ENCODE results near the gene CCDC40. TPM values are rescaled to one million over a fixed set of nuclear protein-coding genes. Genes with fewer than 3 reads are reported as not detected.
A peak's percentile ranks its signal among the peaks of the same experiment; 100 is the strongest.

CCDC40 gene
- total and polyA plus RNA-seq, 2 donors from 2014 or later: 5.1 to 22.6 TPM

DNA sequence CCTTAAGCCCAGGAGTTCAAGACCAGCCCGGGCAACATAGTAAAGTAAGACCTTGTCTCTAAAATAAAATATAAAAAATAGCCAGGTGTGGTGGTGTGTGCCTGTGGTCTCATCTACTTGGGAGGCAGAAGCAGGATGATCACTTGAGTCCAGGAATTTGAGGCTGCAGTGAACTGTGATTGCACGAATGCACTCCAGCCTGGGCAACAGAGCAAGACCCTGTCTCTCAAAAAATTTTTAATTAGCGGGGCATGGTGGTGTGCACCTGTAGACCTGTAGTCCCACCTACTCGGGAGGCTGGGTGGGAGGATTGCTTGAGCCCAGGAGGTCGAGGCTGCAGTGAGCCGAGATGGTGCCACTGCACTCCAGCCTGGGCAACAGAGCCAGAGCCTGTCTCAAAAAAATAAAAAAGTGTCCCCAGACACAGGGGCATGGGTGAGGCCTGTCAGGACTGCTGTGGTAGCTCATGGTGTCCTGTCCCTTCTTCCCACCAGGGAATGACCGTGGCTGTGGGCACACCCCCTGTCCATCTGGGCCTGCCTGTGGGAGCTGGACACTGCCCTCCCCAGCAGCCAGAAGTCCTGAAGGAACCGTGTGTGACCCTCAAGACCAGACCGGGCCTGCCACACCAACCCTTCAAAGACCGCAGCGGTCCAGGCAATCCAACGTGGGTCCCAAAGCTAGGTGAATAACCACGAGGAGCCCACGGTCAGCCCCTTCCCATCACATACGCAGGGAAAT, 34.1 kb downstream of the CCDC40 start:
- no peak for FAIRE-seq
- peak overlapping the region in 2 of 3 donors; percentile 52 to 89 for H3K9ac ChIP-seq (ENCODE audit: low read length in 3 of 3)
- intact Hi-C loops (cut with DNase I): no loop called here

DNA sequence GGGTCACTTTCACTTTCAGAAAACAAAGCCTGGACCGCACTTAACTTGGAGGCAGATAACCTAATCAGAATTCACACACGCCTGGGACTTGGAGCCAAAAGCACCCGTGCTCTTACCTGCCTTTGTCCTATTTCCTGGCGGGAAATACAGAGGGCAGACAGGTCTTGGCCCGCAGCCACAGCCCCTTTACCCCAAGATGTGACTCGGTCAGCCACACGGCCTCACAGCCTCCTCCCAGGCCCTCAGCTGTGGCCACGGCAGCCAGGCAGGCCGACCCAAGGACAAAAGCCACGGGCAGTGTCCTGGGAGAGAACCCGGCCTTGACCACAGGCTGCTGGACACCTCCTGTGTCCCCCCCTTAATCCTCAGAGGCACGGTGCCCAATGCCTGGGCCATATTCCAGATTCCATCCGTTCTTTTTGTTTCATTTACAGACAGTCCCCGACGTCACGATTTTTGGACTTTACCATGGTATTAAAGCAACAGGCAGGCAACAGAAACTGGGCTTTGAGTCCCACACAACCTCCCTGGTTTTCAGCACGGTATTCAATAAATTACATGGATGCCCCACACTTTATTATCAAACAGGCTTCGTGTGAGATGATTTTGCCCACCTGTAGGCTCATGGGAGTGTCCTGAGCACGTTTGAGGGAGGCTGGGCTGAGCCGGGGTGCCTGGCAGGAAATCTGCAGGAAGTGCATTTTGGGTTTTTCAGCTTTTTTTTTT, 34.8 kb downstream of the CCDC40 start:
- H3K27me3 ChIP-seq (ENCODE audit: control insufficient read depth, insufficient read depth, low read length): no peaks in the 10 kb centered on the region
- DNase-seq (peak in 1 of 5 donors; percentile 90), FAIRE-seq (no peak)
- intact Hi-C loops (cut with DNase I): no loop called here
- peaks cover 3 to 21% (median 8%) of the 10 kb centered on the region in 3 donors for H3K4me1 ChIP-seq (ENCODE audit: control insufficient read depth in 2 of 3, insufficient read depth in 2 of 3, low read depth in 1 of 3, low read length in 3 of 3)
- no peaks in the 10 kb centered on the region for H3K36me3 ChIP-seq (ENCODE audit: control insufficient read depth in 2 of 3, insufficient read depth in 3 of 3, low read length in 3 of 3)
- peak overlapping the region; percentile 95 for H3K27ac ChIP-seq (ENCODE audit: low read depth in 2 of 2, low read length in 2 of 2)
- H3K9ac ChIP-seq (ENCODE audit: low read length in 3 of 3): peak overlapping the region in 2 of 3 donors; percentile 52 to 89
- no peaks in the 10 kb centered on the region for H3K9me3 ChIP-seq (ENCODE audit: control insufficient read depth in 2 of 3, insufficient read depth in 1 of 3, low read length in 3 of 3)
- peak overlapping the region in 2 of 3 donors; percentile 60 to 62 for H3K4me3 ChIP-seq (ENCODE audit: low read length in 3 of 3)
- TF ChIP-seq, protein P1, sequence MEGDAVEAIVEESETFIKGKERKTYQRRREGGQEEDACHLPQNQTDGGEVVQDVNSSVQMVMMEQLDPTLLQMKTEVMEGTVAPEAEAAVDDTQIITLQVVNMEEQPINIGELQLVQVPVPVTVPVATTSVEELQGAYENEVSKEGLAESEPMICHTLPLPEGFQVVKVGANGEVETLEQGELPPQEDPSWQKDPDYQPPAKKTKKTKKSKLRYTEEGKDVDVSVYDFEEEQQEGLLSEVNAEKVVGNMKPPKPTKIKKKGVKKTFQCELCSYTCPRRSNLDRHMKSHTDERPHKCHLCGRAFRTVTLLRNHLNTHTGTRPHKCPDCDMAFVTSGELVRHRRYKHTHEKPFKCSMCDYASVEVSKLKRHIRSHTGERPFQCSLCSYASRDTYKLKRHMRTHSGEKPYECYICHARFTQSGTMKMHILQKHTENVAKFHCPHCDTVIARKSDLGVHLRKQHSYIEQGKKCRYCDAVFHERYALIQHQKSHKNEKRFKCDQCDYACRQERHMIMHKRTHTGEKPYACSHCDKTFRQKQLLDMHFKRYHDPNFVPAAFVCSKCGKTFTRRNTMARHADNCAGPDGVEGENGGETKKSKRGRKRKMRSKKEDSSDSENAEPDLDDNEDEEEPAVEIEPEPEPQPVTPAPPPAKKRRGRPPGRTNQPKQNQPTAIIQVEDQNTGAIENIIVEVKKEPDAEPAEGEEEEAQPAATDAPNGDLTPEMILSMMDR (IDR thresholded peaks at IDR 0.05; ENCODE audit: borderline replicate concordance, extremely low read depth, insufficient read depth): no peak

More for the DNA sequence above, 34.1 kb downstream of the CCDC40 start:
- peak in 1 of 5 donors; percentile 69 for DNase-seq
- Histone ChIP-seq H3K36me3 (ENCODE audit: control insufficient read depth in 2 of 3, insufficient read depth in 3 of 3, low read length in 3 of 3) (no peaks in the 10 kb centered on the region), H3K9me3 (ENCODE audit: control insufficient read depth in 2 of 3, insufficient read depth in 1 of 3, low read length in 3 of 3) (no peaks in the 10 kb centered on the region), H3K27ac (ENCODE audit: low read depth in 2 of 2, low read length in 2 of 2) (peak overlapping the region; percentile 95), H3K27me3 (ENCODE audit: control insufficient read depth, insufficient read depth, low read length) (no peaks in the 10 kb centered on the region), H3K4me1 (ENCODE audit: control insufficient read depth in 2 of 3, insufficient read depth in 2 of 3, low read depth in 1 of 3, low read length in 3 of 3) (peaks cover 3 to 21% (median 8%) of the 10 kb centered on the region in 3 donors), H3K4me3 (ENCODE audit: low read length in 3 of 3) (peak overlapping the region in 2 of 3 donors; percentile 60 to 62)
- TF ChIP-seq, protein P1 (IDR thresholded peaks at IDR 0.05; ENCODE audit: borderline replicate concordance, extremely low read depth, insufficient read depth): no peak

DNA sequence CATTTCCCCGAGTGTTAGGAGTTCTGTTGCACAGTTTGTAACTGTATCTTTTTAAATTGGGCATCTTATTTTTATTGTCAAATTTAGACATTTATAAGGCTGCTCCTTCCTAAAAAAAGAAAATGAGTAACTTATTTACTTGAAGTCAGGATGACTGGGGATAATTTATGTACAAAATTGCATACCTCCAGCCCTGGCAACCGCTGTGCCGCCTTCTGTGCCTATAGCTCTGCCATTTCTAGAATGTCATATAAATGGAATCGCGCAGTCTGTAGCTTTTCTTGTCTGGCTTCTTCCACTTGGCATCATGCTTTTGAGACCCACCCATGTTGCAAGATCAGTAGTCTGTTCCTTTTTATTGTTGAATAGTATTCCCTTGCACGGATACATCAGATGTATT, 36.0 kb downstream of the CCDC40 start:
- no peak overlapping the region for H3K27ac ChIP-seq (ENCODE audit: low read depth in 2 of 2, low read length in 2 of 2)
- peak in 1 of 5 donors; percentile 8 for DNase-seq
- TF ChIP-seq, protein P1 (IDR thresholded peaks at IDR 0.05; ENCODE audit: borderline replicate concordance, extremely low read depth, insufficient read depth): no peak
- H3K27me3 ChIP-seq (ENCODE audit: control insufficient read depth, insufficient read depth, low read length): no peaks in the 10 kb centered on the region
- peaks cover 3 to 21% (median 8%) of the 10 kb centered on the region in 3 donors for H3K4me1 ChIP-seq (ENCODE audit: control insufficient read depth in 2 of 3, insufficient read depth in 2 of 3, low read depth in 1 of 3, low read length in 3 of 3)
- H3K4me3 ChIP-seq (ENCODE audit: low read length in 3 of 3): no peak overlapping the region
- intact Hi-C loops (cut with DNase I): no loop called here
- H3K36me3 ChIP-seq (ENCODE audit: control insufficient read depth in 2 of 3, insufficient read depth in 3 of 3, low read length in 3 of 3): no peaks in the 10 kb centered on the region
- FAIRE-seq: no peak
- H3K9ac ChIP-seq (ENCODE audit: low read length in 3 of 3): no peak overlapping the region
- H3K9me3 ChIP-seq (ENCODE audit: control insufficient read depth in 2 of 3, insufficient read depth in 1 of 3, low read length in 3 of 3): no peaks in the 10 kb centered on the region

Data from kidney (tissue), 14 donors.